Fibroblast of villous mesenchyme (primary cell): Measurements from ENCODE around the gene SAP30L. TPM values are rescaled to one million over a fixed set of nuclear protein-coding genes. Genes with fewer than 3 reads are reported as not detected.

ENCODE experiments used
- DNase-seq: peaks from one replicate; pipeline ENCODE4 v3.0.0-alpha.2; 2010; ENCODE audit warnings: low read depth
- H3K4me3 ChIP-seq: 2 replicates; pipeline ENCODE4 v1.5.1; 2011; ENCODE audit warnings: low read depth, mild to moderate bottlenecking, low read length
- CTCF ChIP-seq: IDR thresholded peaks from 2 replicates; pipeline ENCODE4 v1.5.1; 2012; ENCODE audit warnings: low read depth, mild to moderate bottlenecking, low read length; ENCODE audit not compliant: insufficient read depth
- total RNA-seq: library from RNA; depleted of rRNA; stranded (reverse); fragments of >200 nt; gene quantifications from 2 replicates; pipeline ENCODE4 v1.2.3, GENCODE V29; 2012

The SAP30L gene
- total RNA-seq, 1 donor, result 20.7 TPM

- TF ChIP-seq CTCF, result no peak
- H3K4me3 ChIP-seq, result no peak overlapping the region
- no peak for DNase-seq
These were observed 34.4 kb downstream of the SAP30L start for GRCh38 chr5:154479944-154480750.

- TF ChIP-seq CTCF, result no peak
- no peak overlapping the region for H3K4me3 ChIP-seq
- no peak for DNase-seq
These were observed 35.0 kb downstream of the SAP30L start for GRCh38 chr5:154480847-154481246.

GRCh38 chr5:154481584-154482381, 36.0 kb downstream of the SAP30L start:
- H3K4me3 ChIP-seq, result no peak overlapping the region
- TF ChIP-seq CTCF, result no peak
- no peak for DNase-seq

GRCh38 chr5:154482528-154483449, 37.0 kb downstream of the SAP30L start:
- H3K4me3 ChIP-seq, result no peak overlapping the region
- no peak for TF ChIP-seq CTCF
- DNase-seq, result peak; percentile 38

GRCh38 chr5:154483654-154484392, 38.0 kb downstream of the SAP30L start:
- TF ChIP-seq CTCF, result no peak
- H3K4me3 ChIP-seq, result no peak overlapping the region
- no peak for DNase-seq
